GM12892 (cell line): ENCODE measurements around the gene SLC44A3.

Experiments used
- POLR2A ChIP-seq: IDR thresholded peaks from 2 replicates; pipeline ENCODE4 v1.6.1; 2011; ENCODE audit warnings: low read depth, low read length, control low read depth
- POLR2AphosphoS5 ChIP-seq: IDR thresholded peaks from 2 replicates; pipeline ENCODE4 v1.6.1; 2011; ENCODE audit warnings: low read depth, low read length, control low read depth
- TAF1 ChIP-seq: IDR thresholded peaks from 2 replicates; pipeline ENCODE4 v1.6.1; 2011; ENCODE audit warnings: low read depth, mild to moderate bottlenecking, control low read depth, low read length, borderline replicate concordance

- TF ChIP-seq POLR2A, result no peak
- TF ChIP-seq POLR2AphosphoS5, result no peak
- TF ChIP-seq TAF1, result no peak
Measured at GRCh38 chr1:94898491-94899385, 78.6 kb downstream of the SLC44A3 start.
